Skeletal muscle tissue (tissue), 4 donors: Measurements from ENCODE around the gene EYA4. TPM values are rescaled to one million over a fixed set of nuclear protein-coding genes. Genes with fewer than 3 reads are reported as not detected.
"Not testable (repeated sequence)": the region's sequence is repeated elsewhere in the genome, so short reads cannot be mapped to it uniquely, and the experiment has no call there.

ENCODE experiments used
- H3K27ac ChIP-seq: one replicate; pipeline ENCODE4 v1.7.0; 2013; ENCODE audit warnings: mild to moderate bottlenecking, low read depth, low read length, inconsistent platforms
- H3K27me3 ChIP-seq, 3 donors: one replicate each; pipeline ENCODE4 v1.7.0; 2013; ENCODE audit warnings: low read length in 3 of 3; ENCODE audit not compliant: control insufficient read depth in 3 of 3, insufficient read depth in 3 of 3
- H3K36me3 ChIP-seq, 3 donors: one replicate each; pipeline ENCODE4 v1.7.0; 2013; ENCODE audit warnings: low read length in 3 of 3; ENCODE audit not compliant: control insufficient read depth in 3 of 3, insufficient read depth in 3 of 3
- H3K4me1 ChIP-seq, 3 donors: one replicate each; pipeline ENCODE4 v1.7.0; 2013; ENCODE audit warnings: low read length in 3 of 3, mild to moderate bottlenecking in 3 of 3; ENCODE audit not compliant: control insufficient read depth in 3 of 3, insufficient read depth in 3 of 3
- H3K4me3 ChIP-seq, 3 donors: one replicate each; pipeline ENCODE4 v1.7.0; 2013; ENCODE audit warnings: low read length in 3 of 3
- H3K9ac ChIP-seq, 3 donors: one replicate each; pipeline ENCODE4 v1.7.0; 2013; ENCODE audit warnings: low read length in 3 of 3, mild to moderate bottlenecking in 3 of 3, moderate library complexity in 2 of 3, low read depth in 1 of 3
- H3K9me3 ChIP-seq, 3 donors: one replicate each; pipeline ENCODE4 v1.7.0; 2013; ENCODE audit warnings: low read length in 3 of 3; ENCODE audit not compliant: control insufficient read depth in 3 of 3
- total RNA-seq: library from RNA; depleted of rRNA; stranded (reverse); fragments of >200 nt; gene quantifications from one replicate; pipeline ENCODE4 v1.2.3, GENCODE V29; 2014
- donor health status: Osteomylitis.

EYA4 gene
- total RNA-seq, 1 donor from 2014 or later = 40.2 TPM

- Histone ChIP-seq H3K27me3 (no peaks in the 10 kb centered on the region), H3K36me3 (no peaks in the 10 kb centered on the region), H3K4me1 (peaks cover 0 to 5% (median 0%) of the 10 kb centered on the region in 3 donors), H3K27ac (no peak overlapping the region), H3K4me3 (no peak overlapping the region), H3K9me3 (no peaks in the 10 kb centered on the region), H3K9ac (no peak overlapping the region)
These were observed 139.6 kb downstream of the EYA4 start for GRCh38 chr6:133380723-133381122.

DNA sequence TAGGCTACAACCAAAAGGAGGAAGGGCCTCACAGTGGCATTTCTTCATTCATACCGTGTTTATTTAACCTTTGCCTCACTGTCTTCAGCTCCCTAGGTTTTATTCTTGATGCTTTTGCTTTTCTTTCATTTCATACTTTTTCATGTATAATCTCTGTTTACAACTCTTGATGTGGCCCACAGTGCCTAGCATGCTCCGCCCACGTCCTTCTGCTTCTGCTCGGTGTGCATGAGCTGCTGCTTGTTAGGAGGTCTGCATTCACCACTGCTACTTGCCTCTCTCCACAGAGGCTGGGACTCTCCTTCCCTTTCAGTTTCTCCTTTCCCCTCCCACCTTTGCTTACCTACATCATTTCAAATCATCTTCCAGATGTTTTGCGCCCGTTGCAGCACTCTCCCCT, 147.6 kb downstream of the EYA4 start:
- Histone ChIP-seq H3K27ac (no peak overlapping the region), H3K27me3 (no peaks in the 10 kb centered on the region), H3K4me1 (peaks cover 4 to 8% (median 4%) of the 10 kb centered on the region in 3 donors), H3K36me3 (no peaks in the 10 kb centered on the region), H3K4me3 (no peak overlapping the region), H3K9ac (no peak overlapping the region), H3K9me3 (no peaks in the 10 kb centered on the region)

DNA sequence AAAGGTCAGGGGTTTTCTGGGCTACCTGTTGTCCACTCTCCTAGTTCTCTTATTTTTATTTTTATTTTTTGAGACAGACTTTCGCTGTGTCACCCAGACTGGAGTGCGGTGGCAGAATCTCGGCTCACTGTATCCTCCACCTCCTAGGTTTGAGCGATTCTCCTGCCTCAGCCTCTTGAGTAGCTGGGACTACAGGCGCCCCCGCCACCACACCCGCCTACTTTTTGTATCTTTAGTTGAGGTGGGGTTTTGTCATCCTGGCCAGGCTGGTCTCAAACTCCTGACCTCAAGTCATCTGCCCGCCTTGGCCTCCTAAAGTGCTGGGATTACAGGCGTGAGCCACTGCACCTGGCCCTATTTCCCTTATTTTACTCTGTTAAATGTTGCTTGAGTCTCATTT, 149.0 kb downstream of the EYA4 start:
- Histone ChIP-seq H3K9ac (no peak overlapping the region), H3K36me3 (no peaks in the 10 kb centered on the region), H3K4me1 (peaks cover 4 to 8% (median 4%) of the 10 kb centered on the region in 3 donors), H3K27ac (no peak overlapping the region), H3K9me3 (no peaks in the 10 kb centered on the region), H3K4me3 (no peak overlapping the region), H3K27me3 (no peaks in the 10 kb centered on the region)

GRCh38 chr6:133392015-133392414, 150.9 kb downstream of the EYA4 start:
- Histone ChIP-seq H3K27ac (no peak overlapping the region), H3K9me3 (no peaks in the 10 kb centered on the region), H3K27me3 (no peaks in the 10 kb centered on the region), H3K36me3 (no peaks in the 10 kb centered on the region), H3K9ac (no peak overlapping the region), H3K4me1 (peaks cover 4 to 16% (median 12%) of the 10 kb centered on the region in 3 donors), H3K4me3 (no peak overlapping the region)

- H3K27ac ChIP-seq = no peak overlapping the region
- H3K27me3 ChIP-seq = no peaks in the 10 kb centered on the region
- no peak overlapping the region for H3K4me3 ChIP-seq
- H3K4me1 ChIP-seq = peaks cover 4 to 17% (median 12%) of the 10 kb centered on the region in 3 donors
- H3K36me3 ChIP-seq = no peaks in the 10 kb centered on the region
- no peaks in the 10 kb centered on the region for H3K9me3 ChIP-seq
- H3K9ac ChIP-seq = no peak overlapping the region
These were observed 151.5 kb downstream of the EYA4 start for GRCh38 chr6:133392641-133393040.

GRCh38 chr6:133393891-133394290, 152.7 kb downstream of the EYA4 start:
- Histone ChIP-seq H3K9me3 (no peaks in the 10 kb centered on the region), H3K4me3 (no peak overlapping the region), H3K36me3 (no peaks in the 10 kb centered on the region), H3K27ac (peak overlapping the region; percentile 39), H3K27me3 (no peaks in the 10 kb centered on the region), H3K9ac (no peak overlapping the region), H3K4me1 (peaks cover 4 to 15% (median 9%) of the 10 kb centered on the region in 3 donors)

- Histone ChIP-seq H3K4me1 (peaks cover 0 to 10% (median 8%) of the 10 kb centered on the region in 3 donors), H3K4me3 (no peak overlapping the region), H3K27me3 (no peaks in the 10 kb centered on the region), H3K27ac (peak overlapping the region; percentile 39), H3K9me3 (no peaks in the 10 kb centered on the region), H3K9ac (no peak overlapping the region), H3K36me3 (no peaks in the 10 kb centered on the region)
These were observed 153.5 kb downstream of the EYA4 start for GRCh38 chr6:133394630-133395029.

DNA sequence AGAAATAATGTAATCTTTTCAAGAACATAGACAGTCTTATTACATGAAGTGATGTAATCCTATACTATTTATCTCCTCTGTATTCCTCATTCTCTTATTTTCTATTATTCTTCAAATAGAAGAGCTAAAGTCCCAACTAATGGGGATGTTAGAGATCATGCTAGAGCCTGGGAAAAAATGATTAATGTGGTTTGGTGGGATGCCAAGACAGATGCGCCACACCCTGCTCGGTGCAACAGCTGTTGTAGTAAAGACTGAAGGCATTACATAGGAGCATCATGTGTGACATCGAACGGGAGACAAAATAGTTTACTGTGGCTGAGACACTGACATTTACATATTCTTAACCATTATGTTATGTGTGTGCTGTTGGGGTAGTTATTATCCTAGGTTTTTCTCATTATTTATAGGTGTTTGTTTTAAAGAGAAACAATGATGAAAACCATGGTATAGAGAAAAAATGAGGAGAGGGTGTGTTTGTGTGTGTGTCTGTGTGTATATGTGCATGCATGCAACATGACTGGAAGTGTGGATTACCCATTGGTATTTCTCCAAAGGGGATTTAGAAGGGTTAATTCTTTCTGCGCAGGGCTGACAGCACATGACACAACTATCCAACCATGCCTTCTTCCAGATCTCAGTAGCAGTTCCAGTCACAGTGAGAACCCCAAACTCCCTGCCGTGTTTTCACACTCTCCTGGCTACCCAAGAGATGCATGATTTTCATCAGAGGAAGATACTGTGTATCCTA, 155.3 kb downstream of the EYA4 start:
- no peaks in the 10 kb centered on the region for H3K9me3 ChIP-seq
- no peaks in the 10 kb centered on the region for H3K27me3 ChIP-seq
- H3K4me1 ChIP-seq = peaks cover 0 to 10% (median 8%) of the 10 kb centered on the region in 3 donors
- H3K4me3 ChIP-seq = no peak overlapping the region
- no peaks in the 10 kb centered on the region for H3K36me3 ChIP-seq
- no peak overlapping the region for H3K9ac ChIP-seq
- H3K27ac ChIP-seq = no peak overlapping the region

DNA sequence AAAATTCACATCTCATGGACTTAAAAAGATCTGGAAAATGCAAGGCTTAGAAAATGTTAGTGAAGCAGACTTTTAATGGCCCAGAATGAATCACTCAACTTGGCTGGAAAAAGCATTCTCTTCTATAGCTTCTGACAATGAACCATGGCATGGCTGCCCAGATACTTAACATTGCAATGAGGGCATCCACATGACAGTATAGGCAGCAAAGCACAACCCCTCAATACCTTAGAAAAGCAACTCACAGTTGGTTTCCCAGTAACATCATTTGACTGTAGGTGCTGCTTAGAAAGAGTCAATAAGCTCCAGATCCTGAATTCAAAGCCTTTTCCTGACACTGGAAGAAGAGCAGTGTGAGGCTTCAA, 155.8 kb downstream of the EYA4 start:
- H3K27me3 ChIP-seq = no peaks in the 10 kb centered on the region
- no peak overlapping the region for H3K4me3 ChIP-seq
- H3K9me3 ChIP-seq = no peaks in the 10 kb centered on the region
- H3K36me3 ChIP-seq = no peaks in the 10 kb centered on the region
- H3K27ac ChIP-seq = no peak overlapping the region
- H3K9ac ChIP-seq = no peak overlapping the region
- peaks cover 0 to 10% (median 8%) of the 10 kb centered on the region in 3 donors for H3K4me1 ChIP-seq

GRCh38 chr6:133397601-133398000, 156.4 kb downstream of the EYA4 start:
- H3K4me1 ChIP-seq = not testable (repeated sequence)

More at GRCh38 chr6:133397601-133398000, 156.4 kb downstream of the EYA4 start:
- not testable (repeated sequence) for H3K9ac ChIP-seq, H3K9me3 ChIP-seq, H3K27ac ChIP-seq, H3K36me3 ChIP-seq, H3K27me3 ChIP-seq, H3K4me3 ChIP-seq
